ENCODE results near the gene WDR17. TPM values are rescaled to one million over a fixed set of nuclear protein-coding genes. Genes with fewer than 3 reads are reported as not detected.

Gene WDR17
- 0.52 and 0.91 TPM in 2 replicates for total RNA-seq (2014; rRNA removed; shearing (Covaris generic); ENCODE audit: low replicate concordance)

DNA sequence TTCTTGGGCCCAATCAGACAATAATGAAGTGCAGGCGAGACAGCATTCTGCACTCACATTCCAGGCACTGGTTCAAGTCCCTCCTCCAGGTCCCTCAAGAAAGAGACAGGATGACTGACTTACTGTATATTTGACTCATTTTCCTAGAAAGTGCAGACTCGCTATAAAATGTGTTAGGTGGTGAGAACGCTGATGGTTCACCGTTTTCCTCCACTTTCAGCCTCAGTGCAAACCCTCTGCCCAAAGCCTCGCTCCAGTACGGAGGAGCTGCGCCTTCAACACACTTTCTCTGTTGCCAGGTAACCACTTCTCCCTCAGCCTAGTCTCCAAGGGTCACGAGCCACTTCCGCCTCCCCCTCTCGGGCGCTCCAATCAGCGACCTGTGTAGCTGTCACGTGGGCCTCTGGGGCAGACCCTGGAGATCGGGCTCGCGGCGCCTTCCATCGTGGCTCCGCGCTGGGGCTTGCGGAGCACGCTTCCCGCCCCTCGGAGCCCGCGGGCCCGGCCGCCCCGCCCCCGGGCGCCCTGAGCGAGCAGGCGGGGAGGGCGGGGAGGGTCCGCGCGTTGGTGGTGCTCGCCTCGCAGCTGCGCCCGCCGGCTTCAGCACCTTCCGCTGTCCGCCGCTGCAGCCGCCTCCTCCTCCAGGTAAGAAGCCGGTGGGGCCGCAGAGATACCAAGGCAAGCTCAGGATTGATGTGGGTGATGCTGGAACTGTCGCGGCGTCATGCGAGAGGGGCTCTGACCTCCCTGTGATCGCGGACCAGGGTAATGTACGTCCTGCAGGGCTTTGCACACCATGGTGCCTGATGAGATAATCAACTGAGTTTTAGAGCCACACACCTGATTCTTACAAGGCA lies at the start of gene WDR17:
WDR17 (plus strand) TSS at position 407 of the 857 bp plus-strand sequence. CDS start 45,740 bp downstream, outside the sequence.
- in situ Hi-C loops (cut with HindIII; ENCODE audit: low pct_unique_long_range_greater_than_20kb, low sequenced_read_pairs): no loop called here
- DNase-seq (ENCODE audit: low read depth): peak; percentile 96

DNA sequence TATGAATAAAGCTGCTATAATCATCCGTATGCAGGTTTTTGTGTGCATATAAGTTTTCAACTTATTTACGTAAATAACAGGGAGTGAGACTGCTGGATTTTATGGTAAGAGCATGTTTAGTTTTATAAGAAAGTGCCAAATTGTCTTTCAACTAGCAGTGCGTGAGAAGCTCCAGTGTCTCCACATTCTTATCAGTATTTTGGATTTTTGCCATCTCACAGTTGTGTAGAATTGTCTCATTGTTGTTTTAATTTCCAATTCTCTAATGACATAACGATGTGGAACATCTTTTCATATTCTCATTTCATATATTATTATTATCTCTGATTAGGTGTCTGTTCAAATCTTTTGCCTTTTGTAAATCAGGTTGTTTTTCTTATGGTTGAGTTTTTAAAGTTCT lies 49.0 kb upstream of the WDR17 start:
- no peak for DNase-seq (ENCODE audit: low read depth)
- in situ Hi-C loops (cut with HindIII; ENCODE audit: low pct_unique_long_range_greater_than_20kb, low sequenced_read_pairs): loop anchor here (25.0 kb wide), 1 partner anchor 321 kb away; no protein-coding TSS in a partner anchor

DNA sequence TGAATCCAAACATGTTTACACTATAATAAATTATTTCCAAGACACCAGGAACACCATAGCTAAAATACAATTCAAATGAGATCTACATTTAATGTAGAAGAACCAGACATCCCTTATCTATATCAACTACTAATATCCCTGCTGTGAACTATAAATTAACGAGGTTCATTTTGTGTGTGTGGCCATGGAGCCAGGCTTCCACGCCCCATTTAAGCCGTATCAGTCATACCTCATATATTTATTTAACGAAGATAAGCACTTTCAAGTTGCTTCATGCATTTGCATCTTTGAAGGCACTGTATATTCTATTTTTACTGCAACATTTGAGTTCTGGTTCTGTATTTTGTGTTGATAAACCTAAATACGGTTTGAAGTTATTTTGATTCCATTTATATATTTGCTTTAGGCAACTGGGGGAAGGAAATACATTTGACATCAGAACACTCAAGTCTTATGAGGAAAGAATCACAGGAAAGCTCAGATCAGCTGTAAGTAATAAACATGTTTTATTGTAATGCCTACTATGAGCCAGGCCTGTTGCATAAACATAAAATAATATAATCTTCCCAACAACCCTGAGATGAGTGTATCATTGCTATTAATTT lies 45.1 kb upstream of the WDR17 start:
- in situ Hi-C loops (cut with HindIII; ENCODE audit: low pct_unique_long_range_greater_than_20kb, low sequenced_read_pairs): loop anchor here (25.0 kb wide), 1 partner anchor 317 kb away; no protein-coding TSS in a partner anchor
- DNase-seq (ENCODE audit: low read depth): no peak

DNA sequence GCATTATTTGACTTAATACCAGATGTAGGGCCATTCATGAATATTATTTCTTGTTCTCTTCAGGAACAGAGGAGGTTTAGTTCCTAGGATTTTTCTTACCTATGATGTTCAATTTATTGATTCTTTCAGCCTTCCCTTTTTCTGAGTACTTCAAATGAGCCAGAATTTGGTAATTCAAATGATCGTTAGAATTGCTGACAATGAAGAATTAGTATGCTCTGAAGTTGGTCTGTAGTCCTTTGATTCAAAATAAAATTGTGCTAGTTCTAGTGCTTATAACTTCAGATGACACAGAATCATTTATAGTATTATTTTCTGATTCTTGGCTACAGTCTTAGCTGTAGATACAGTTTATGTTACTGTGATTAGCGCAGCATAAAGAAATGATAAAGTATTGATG lies 35.2 kb upstream of the WDR17 start:
- DNase-seq (ENCODE audit: low read depth): no peak
- in situ Hi-C loops (cut with HindIII; ENCODE audit: low pct_unique_long_range_greater_than_20kb, low sequenced_read_pairs): no loop called here

DNA sequence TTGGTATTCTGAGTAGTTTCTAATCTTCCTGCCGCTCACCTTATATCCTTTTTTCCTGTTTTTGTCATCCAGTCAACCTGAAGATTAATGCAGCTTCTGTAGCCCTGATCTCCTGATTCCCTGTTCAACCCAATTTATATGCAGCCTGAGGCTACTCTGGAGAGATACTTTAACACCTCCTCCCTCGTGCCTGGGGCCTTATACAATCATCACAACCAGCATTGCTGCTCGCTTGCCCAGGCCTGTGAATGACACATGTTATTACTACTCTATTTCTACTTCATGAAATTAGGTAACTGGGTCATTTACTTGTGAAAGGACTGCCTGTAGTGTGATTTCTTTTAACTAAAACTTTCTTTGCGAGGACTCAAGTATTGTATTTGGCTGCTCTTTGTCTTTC lies 33.7 kb upstream of the WDR17 start:
- in situ Hi-C loops (cut with HindIII; ENCODE audit: low pct_unique_long_range_greater_than_20kb, low sequenced_read_pairs): no loop called here
- no peak for DNase-seq (ENCODE audit: low read depth)

DNA sequence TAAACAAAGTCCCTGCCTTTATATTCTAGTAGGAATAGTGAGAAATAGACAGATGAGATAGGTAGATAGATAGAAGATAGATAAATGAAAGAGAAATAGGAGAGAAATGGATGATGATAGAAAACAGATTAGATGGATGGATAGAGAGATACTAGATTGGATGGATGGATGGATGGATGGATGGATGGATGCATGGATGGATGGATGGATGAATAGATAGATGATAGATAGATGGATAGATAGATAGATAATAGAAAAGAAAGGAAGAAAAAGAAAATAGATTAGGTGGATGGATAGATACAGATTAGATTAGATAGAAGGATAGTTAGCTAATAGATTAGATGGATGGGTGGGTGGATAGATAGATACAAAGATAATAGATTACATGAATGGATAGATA lies 33.2 kb upstream of the WDR17 start:
- no peak for DNase-seq (ENCODE audit: low read depth)
- in situ Hi-C loops (cut with HindIII; ENCODE audit: low pct_unique_long_range_greater_than_20kb, low sequenced_read_pairs): no loop called here

DNA sequence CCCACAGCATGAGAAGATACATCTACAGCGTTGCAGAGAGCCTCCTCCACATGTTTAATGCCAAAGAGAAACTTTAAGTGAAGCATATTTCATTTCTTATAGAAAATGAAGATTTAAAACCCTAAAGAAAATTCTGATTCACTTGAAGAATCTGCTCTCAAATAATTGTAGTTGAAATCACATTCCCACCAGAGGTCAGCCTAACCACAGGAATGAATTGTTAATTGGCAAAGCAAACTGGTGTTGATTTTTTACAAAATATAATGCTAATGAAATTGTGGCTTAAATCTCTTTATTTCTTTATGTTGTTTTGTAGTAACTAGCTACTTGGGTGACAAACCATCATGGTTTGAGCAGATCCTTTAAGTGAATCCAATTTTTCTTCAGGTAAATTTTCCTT lies 31.1 kb upstream of the WDR17 start:
- DNase-seq (ENCODE audit: low read depth): peak; percentile 9
- in situ Hi-C loops (cut with HindIII; ENCODE audit: low pct_unique_long_range_greater_than_20kb, low sequenced_read_pairs): no loop called here

DNA sequence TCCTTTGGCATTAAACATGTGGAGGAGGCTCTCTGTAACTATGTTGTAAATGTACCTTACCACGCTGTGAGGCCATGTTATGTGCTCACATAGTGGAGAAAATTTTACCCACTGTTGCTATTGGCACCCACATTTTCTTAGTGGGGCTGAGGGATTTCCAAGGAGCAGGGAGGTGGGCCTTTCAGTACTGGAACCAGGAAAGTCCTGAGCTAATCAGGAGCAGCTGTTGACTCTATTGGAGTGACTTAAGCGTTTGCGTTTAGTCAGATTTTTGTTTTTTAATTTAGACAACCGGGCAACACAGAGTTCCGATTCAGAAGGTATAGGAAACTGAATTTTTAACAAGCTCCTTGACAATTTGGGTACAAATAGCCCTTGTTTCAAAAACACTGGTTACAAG lies 30.7 kb upstream of the WDR17 start:
- no peak for DNase-seq (ENCODE audit: low read depth)
- in situ Hi-C loops (cut with HindIII; ENCODE audit: low pct_unique_long_range_greater_than_20kb, low sequenced_read_pairs): no loop called here

DNA sequence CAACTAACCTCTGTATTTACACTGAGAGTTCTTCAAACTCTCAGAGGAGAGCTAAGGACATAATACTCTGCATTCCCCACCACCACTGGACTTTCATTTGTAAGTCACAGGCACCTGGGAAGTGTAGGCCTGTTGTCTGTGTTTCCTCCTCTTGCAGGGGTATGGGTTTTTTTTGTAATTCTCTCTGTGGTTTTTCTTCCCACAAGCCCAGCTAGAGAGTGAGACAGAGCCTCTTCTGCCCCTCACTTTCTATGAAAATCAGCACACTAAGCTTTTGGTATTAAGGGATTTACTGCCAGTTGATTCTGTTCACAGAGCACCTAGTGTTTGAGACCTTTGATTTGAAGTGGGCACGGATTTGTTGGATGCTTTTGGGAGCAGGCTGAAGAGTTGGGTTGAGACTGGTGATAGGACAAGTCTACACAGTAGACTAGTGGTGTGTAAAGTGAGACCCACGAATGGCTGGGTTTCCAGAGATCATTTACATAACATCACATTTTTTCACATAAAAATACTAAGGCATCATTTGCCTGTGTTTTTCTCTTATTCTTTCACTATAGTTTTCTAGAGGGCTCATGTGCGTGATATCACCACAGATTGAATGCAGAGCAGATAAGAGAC lies 28.9 kb upstream of the WDR17 start:
- in situ Hi-C loops (cut with HindIII; ENCODE audit: low pct_unique_long_range_greater_than_20kb, low sequenced_read_pairs): no loop called here
- DNase-seq (ENCODE audit: low read depth): no peak

DNA sequence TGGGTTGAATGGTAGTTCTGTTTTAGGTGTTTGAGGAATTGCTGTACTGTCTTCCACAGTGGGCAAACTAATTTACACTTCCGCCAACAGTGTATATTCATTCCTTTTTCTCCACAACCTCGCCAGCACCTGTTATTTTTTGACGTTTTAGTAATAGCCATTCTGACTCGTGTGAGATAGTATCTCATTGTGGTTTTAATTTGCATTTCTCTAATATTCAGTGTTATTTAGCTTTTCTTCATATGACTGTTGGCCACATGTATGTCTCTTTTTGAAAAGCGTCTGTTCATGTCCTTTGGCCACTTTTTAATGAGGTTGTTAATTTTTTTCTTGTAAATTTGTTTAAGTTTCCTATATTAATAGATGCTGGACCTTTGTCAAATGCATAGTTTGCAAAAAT lies 26.9 kb upstream of the WDR17 start:
- no peak for DNase-seq (ENCODE audit: low read depth)
- in situ Hi-C loops (cut with HindIII; ENCODE audit: low pct_unique_long_range_greater_than_20kb, low sequenced_read_pairs): no loop called here

DNA sequence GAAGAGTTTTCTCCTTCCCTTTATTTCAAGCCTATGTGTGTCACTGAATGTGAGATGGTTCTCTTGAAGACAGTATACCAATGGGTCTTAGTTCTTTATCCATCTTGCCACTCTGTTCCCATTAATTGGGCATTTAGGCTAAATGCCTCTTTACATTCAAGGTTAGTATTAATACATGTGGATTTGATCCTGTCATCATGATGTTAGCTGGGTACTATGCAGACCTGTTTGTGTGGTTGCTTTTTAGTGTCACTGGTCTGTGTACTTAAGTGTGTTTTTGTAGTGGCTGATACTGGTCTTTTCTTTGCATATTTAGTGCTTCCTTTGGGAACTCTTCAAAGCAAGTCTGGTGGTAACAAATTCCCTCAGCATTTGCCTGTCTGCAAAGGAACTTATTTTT lies 23.4 kb upstream of the WDR17 start:
- in situ Hi-C loops (cut with HindIII; ENCODE audit: low pct_unique_long_range_greater_than_20kb, low sequenced_read_pairs): no loop called here
- DNase-seq (ENCODE audit: low read depth): no peak

DNA sequence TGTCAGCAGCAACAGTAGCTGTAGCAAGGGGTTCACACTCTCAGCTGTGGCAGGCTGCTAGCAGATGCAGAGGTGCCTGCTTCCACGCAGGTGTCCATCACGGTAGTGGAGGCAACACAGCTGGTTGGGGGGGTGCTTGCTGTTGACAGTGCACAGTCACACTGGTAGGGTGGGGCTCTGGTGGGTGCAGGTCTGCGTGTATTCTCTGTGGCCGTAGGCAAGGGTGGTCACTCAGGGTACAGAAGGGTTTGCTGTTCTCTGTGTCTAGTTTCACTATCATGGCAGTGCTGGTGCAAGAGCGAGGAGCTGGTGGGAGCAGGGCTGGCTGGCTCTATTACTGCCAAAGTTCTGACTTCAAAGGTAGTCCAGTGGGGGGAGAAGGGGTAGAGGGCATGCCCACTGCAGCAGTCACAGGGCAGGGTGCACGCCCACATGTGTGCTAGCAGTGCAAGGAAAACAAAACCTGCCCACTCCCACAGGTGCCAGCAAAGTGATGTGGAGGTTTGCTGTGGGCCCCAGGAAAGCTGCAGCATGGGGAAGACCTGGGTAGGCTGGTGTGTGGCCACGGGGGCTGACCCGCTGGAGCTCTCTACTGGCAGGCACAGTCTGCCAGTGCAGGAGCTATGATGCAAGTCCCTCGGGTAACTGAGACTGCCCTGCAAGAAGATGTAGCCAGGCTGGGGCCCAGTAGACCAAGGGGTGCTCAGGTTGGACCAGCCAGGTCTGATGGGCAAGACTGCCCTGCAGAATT lies 21.6 kb upstream of the WDR17 start:
- DNase-seq (ENCODE audit: low read depth): no peak
- in situ Hi-C loops (cut with HindIII; ENCODE audit: low pct_unique_long_range_greater_than_20kb, low sequenced_read_pairs): no loop called here

DNA sequence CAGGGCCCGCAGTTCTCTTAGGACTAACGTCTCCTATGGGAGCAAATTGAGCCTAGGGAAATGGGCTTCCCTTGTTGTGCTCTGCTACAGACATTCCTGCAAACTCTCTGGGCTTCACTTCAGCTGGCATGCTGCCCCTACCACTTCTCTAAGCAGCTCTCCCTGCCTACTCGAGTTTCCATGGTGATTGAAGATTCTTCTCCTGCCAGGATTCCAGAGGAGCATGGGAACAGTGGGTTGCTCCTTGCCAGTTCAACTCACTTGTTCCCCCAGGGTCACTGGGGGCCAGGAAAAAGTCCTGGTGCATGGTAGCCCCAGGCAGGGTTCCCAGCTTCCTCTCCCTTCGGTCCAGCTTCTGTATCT lies 21.1 kb upstream of the WDR17 start:
- DNase-seq (ENCODE audit: low read depth): no peak
- in situ Hi-C loops (cut with HindIII; ENCODE audit: low pct_unique_long_range_greater_than_20kb, low sequenced_read_pairs): no loop called here

DNA sequence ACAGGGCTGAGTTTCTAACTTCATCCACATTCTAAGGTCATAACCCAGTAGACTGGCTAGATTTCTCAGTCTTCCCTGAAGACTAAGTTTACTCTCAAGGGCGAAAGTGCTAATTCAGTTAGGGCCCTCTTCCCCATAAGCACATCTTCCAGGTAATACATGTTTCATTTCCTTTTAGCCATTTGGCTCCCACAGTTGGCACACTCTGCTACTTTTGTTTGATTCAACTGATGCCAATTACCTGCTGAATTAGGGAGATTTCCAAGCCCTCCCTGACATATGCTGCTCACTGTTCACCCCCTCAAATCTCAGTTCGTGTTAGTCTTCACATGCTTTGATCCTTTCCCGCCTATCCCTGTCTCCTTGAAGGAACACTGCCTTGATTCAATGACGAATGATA lies 17.0 kb upstream of the WDR17 start:
- DNase-seq (ENCODE audit: low read depth): no peak
- in situ Hi-C loops (cut with HindIII; ENCODE audit: low pct_unique_long_range_greater_than_20kb, low sequenced_read_pairs): no loop called here

DNA sequence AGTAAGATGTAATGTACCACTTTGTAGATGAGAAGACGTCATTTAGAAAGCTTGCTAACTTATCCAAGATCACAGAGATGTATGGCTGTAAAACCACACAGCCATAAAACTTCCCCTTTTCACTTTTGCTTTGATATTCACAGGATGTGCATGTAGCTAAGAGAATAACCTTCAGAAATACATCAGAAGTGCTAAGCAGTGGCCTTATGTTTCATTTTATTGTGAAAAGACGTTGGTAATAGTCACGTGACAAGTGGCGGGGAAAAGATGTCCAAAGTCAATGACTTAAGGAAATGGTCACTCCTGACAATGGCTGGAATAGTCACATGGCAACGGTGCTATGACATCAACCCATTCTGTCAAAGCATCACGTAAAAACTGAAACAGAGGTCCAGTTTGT lies 12.9 kb upstream of the WDR17 start:
- DNase-seq (ENCODE audit: low read depth): no peak
- in situ Hi-C loops (cut with HindIII; ENCODE audit: low pct_unique_long_range_greater_than_20kb, low sequenced_read_pairs): no loop called here

DNA sequence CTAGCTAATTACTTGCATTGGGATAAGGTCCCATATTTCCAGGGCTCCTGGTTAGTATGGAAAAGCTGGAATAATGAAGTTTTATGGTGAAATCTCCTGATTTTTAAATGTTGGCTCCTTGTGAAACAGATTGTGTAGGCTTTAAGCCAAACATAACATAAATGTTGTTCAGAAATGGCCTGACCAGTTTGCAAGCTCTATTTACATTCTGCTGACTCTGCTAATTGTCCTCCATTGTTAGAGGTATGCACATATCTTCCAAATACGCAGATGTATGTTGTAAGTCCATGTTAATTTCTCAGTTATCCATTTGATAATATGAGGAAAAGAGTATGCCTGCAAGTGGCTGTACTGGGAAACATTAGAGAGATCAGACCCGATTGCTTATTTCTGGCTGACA lies 11.9 kb upstream of the WDR17 start:
- in situ Hi-C loops (cut with HindIII; ENCODE audit: low pct_unique_long_range_greater_than_20kb, low sequenced_read_pairs): no loop called here
- DNase-seq (ENCODE audit: low read depth): no peak

DNA sequence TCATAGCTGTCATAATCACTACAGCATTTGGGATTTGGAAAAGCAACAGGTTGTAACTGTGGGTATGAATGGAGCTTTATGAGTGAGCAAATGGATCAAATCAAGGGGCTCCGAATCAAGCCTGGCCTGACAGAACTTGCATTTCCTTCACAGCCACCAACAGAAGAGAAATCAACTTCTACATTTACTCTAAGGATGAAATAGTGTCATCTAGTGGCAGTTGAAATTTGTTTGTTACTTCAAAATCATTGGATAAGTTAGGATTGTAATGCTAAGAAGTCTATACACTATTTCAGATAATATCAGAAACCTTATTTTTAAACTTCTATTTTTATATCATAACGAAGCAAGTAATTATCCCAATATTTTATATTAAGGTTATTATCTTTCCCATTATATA lies 10.7 kb upstream of the WDR17 start:
- DNase-seq (ENCODE audit: low read depth): no peak
- in situ Hi-C loops (cut with HindIII; ENCODE audit: low pct_unique_long_range_greater_than_20kb, low sequenced_read_pairs): no loop called here

DNA sequence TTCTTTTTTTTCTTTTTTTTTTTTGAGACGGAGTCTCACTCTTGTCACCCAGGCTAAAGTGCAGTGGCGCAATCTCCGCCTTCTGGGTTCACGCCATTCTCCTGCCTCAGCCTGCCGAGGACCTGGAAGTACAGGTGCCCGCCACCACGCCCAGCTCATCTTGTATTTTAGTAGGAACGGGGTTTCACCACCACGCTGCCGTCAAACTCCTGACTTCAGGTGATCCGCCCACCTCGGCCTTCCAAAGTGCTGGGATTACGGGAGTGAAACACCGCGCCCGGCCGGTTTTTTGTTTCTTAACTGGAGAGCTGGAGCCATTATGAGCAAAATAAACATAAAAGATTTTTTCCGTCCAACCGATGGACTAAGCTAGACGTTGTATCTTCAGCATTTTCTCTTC lies 1.9 kb upstream of the WDR17 start:
- in situ Hi-C loops (cut with HindIII; ENCODE audit: low pct_unique_long_range_greater_than_20kb, low sequenced_read_pairs): no loop called here
- no peak for DNase-seq (ENCODE audit: low read depth)

DNA sequence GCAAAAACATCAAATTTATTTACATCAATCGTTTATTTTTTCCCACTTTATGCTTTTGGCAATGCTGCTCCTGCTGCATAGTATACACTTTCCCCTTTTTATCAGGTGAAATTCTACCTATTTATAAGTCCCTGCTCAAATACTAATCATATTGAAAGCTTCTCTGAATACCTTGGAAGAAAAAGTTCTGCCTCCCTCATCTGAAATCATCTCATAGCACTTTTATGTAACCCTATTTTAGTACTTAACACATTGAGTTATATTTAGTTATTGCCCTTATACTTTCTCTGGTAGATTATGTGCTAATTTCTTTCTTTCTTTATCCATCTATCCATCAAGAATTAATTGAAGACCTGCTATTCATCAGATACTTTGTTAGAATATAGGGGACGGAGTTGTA lies 1.1 kb upstream of the WDR17 start:
- in situ Hi-C loops (cut with HindIII; ENCODE audit: low pct_unique_long_range_greater_than_20kb, low sequenced_read_pairs): no loop called here
- DNase-seq (ENCODE audit: low read depth): no peak
